Thyroid gland (tissue), 4 donors: ENCODE results near the gene AP1M2.

Source experiments
- POLR2A ChIP-seq, 2 donors: fragments of 450-650 bp; IDR thresholded peaks; one replicate each; pipeline ENCODE4 v1.6.1; 2017; ENCODE audit warnings: antibody characterized with exemption in 2 of 2, mild to moderate bottlenecking in 2 of 2, moderate library complexity in 1 of 2
- TF ChIP-seq, protein P1 (sequence below), 6 experiments: fragments of 200-600 bp in 3 of 6; fragments of 450-650 bp in 3 of 6; sonication (generic) in 3 of 6; IDR thresholded peaks; one replicate each; pipeline ENCODE4 v1.5.1; 2016 to 2019; ENCODE audit warnings: antibody characterized with exemption in 6 of 6, mild to moderate bottlenecking in 2 of 6, inconsistent platforms in 1 of 6, moderate library complexity in 1 of 6

DNA sequence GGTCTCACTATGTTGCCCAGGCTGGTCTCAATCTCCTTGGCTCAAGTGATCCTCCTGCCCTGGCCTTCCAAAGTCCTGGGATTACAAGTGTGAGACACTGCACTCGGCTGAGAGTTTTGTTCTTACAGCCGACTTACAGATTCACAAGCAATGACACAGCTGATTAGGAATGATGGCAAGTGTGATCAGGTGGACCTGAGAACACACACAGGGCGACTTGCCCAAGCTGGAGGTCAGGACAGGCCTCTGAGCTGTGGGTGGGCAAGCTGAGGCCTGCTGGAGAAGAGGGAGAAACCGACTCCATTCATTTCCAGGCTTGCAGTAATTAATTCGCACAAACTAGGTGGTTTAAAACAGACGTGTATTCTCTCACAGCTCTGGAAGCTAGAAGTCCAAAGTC lies 51.5 kb downstream of the AP1M2 start:
- TF ChIP-seq, protein P1, sequence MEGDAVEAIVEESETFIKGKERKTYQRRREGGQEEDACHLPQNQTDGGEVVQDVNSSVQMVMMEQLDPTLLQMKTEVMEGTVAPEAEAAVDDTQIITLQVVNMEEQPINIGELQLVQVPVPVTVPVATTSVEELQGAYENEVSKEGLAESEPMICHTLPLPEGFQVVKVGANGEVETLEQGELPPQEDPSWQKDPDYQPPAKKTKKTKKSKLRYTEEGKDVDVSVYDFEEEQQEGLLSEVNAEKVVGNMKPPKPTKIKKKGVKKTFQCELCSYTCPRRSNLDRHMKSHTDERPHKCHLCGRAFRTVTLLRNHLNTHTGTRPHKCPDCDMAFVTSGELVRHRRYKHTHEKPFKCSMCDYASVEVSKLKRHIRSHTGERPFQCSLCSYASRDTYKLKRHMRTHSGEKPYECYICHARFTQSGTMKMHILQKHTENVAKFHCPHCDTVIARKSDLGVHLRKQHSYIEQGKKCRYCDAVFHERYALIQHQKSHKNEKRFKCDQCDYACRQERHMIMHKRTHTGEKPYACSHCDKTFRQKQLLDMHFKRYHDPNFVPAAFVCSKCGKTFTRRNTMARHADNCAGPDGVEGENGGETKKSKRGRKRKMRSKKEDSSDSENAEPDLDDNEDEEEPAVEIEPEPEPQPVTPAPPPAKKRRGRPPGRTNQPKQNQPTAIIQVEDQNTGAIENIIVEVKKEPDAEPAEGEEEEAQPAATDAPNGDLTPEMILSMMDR (IDR thresholded peaks at IDR 0.05) = no peak
- TF ChIP-seq POLR2A (IDR thresholded peaks at IDR 0.05) = no peak
